H1 (cell line): ENCODE results near the gene CYGB. TPM values are rescaled to one million over a fixed set of nuclear protein-coding genes. Genes with fewer than 3 reads are reported as not detected.

Experiments used
- ASH2L ChIP-seq: fragments of 200-600, 300-600 bp; sonication (generic); IDR thresholded peaks from one replicate; pipeline ENCODE4 v1.7.1; 2017; ENCODE audit warnings: low read length
- PHF8 ChIP-seq: fragments of 200-600 bp; sonication (generic); conservative IDR thresholded peaks from 2 replicates; pipeline ENCODE4 v1.7.1; 2012; ENCODE audit warnings: low read depth, mild to moderate bottlenecking, inconsistent platforms, low read length, moderate library complexity
- SUZ12 ChIP-seq: fragments of 200-600 bp; sonication (generic); IDR thresholded peaks from 2 replicates; pipeline ENCODE4 v1.6.1; 2012; ENCODE audit warnings: mild to moderate bottlenecking, inconsistent platforms, low read length, moderate library complexity, mixed read lengths
- polyA plus RNA-seq, 7 experiments: library from polyadenylated mRNA; depleted of rRNA in 3 of 7; stranded (reverse) in 5 of 7; unstranded in 2 of 7; fragments of >200 nt in 5 of 7; fragments of 200-250 nt in 2 of 7; gene quantifications; 1 replicate in 5 of 7; 2 replicates in 1 of 7; 4 replicates in 1 of 7; pipeline versions ENCODE4 v1.2.1 to v1.2.3, GENCODE V29; 2011 to 2013; ENCODE audit warnings: missing spikeins in 2 of 7, mixed read lengths in 2 of 7
- total RNA-seq: library from RNA; stranded (reverse); fragmentation: NEBNext Ultra II Directional; extraction: Animal tissue kit (Norgen Biotek cat#: 25700); gene quantifications from 2 replicates; pipeline ENCODE4 v1.2.1, GENCODE V29; 2021

CYGB gene
- total and polyA plus RNA-seq, 2 of the 8 experiments (the other 6 are each of a cell fraction or from before 2014, with no cell fraction given) = 2.7 to 3.7 TPM

- peak; percentile 97 for TF ChIP-seq SUZ12
- peak; percentile 80 for TF ChIP-seq ASH2L
- TF ChIP-seq PHF8 = 0 out of 2 replicates have a peak, but pooled peaks have one; percentile 17
Measured at GRCh38 chr17:76585033-76585648, 47.6 kb upstream of the CYGB start (continued).
